ENCODE results near the gene CALR3. TPM values are rescaled to one million over a fixed set of nuclear protein-coding genes. Genes with fewer than 3 reads are reported as not detected.

CALR3 gene
- total RNA-seq, 4 donors from 2014 or later, result not detected

GRCh38 chr19:16482745-16483144, 13.2 kb downstream of the CALR3 start:
- TF ChIP-seq CTCF (IDR thresholded peaks at IDR 0.05 in 4 of 5, conservative IDR thresholded peaks at IDR 0.05 in 1 of 5) (no peak), POLR2A (IDR thresholded peaks at IDR 0.05) (no peak)
- no peak for ATAC-seq
- DNase-seq, result no peak
- Histone ChIP-seq H3K27me3 (no peaks in the 10 kb centered on the region), H3K4me3 (no peak overlapping the region), H3K9me3 (no peaks in the 10 kb centered on the region), H3K27ac (no peak overlapping the region), H3K4me1 (no peaks in the 10 kb centered on the region), H3K36me3 (no peaks in the 10 kb centered on the region)
- intact Hi-C loops (cut with DNase I; ENCODE audit: low total_unique reads) (no loop called here), in situ Hi-C loops (cut with MboI; ENCODE audit: low sequenced_read_pairs in 4 of 4) (no loop called here)

DNA sequence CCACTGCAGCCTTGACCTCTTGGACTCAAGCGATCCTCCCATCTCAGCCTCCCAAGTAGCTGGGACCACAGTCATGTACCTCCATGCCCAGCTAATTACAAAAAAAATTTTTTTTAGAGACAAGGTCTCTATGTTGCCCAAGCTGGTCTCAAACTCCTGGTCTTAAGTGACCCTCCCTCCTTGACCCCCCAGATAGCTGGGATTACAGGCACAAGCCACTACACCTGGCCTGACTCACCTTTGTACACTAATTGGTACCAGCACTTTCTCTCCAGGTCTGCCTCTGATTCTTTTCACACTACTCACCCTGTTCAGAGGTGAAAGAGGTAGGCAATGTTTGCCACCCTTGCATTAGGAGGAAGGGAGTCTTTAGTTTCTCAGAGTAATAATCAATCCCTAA, 18.7 kb downstream of the CALR3 start:
- no peak overlapping the region for H3K27ac ChIP-seq
- H3K4me1 ChIP-seq, result peaks cover 0 to 4% of the 10 kb centered on the region in 2 donors
- in situ Hi-C loops (cut with MboI; ENCODE audit: low sequenced_read_pairs in 4 of 4), result no loop called here
- intact Hi-C loops (cut with DNase I; ENCODE audit: low total_unique reads), result no loop called here
- DNase-seq, result no peak
- no peaks in the 10 kb centered on the region for H3K36me3 ChIP-seq
- no peaks in the 10 kb centered on the region for H3K9me3 ChIP-seq
- H3K4me3 ChIP-seq, result no peak overlapping the region
- TF ChIP-seq POLR2A (IDR thresholded peaks at IDR 0.05) (no peak), CTCF (IDR thresholded peaks at IDR 0.05 in 4 of 5, conservative IDR thresholded peaks at IDR 0.05 in 1 of 5) (no peak)
- ATAC-seq, result no peak
- no peaks in the 10 kb centered on the region for H3K27me3 ChIP-seq

GRCh38 chr19:16476401-16476800, 19.6 kb downstream of the CALR3 start:
- DNase-seq, result no peak

DNA sequence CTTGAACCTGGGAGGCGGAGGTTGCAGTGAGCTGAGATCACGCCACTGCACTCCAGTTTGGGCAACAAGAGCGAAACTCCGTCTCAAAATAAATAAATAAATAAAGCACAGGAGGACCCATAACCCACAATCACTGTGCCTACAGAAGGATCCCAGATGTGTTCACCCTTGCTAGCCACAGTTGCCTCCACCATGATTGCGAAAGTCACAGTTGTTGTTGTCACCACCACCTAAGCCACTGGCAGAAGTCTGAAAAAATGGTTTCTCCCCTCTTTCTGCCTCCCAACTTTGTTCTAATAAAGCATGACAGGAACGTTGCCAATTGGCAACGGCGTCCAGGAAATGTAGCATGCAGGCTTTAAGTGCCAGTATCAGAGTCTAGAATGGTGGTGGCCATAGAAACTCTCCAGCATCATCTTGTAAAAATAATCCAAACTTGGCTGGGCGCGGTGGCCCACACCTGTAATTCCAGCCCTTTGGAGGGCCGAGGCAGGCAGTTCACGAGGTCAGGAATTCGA, 22.0 kb downstream of the CALR3 start:
- Histone ChIP-seq H3K27ac (no peak overlapping the region), H3K4me1 (peaks cover 21 to 28% of the 10 kb centered on the region in 2 donors), H3K4me3 (no peak overlapping the region), H3K9me3 (no peaks in the 10 kb centered on the region), H3K36me3 (no peaks in the 10 kb centered on the region), H3K27me3 (no peaks in the 10 kb centered on the region)
- TF ChIP-seq POLR2A (IDR thresholded peaks at IDR 0.05) (no peak), CTCF (IDR thresholded peaks at IDR 0.05 in 4 of 5, conservative IDR thresholded peaks at IDR 0.05 in 1 of 5) (no peak)
- in situ Hi-C loops (cut with MboI; ENCODE audit: low sequenced_read_pairs in 4 of 4), result loop anchor here in 2 of 4 donors (25.0 kb wide), 1 partner anchor 1563 kb away; no protein-coding TSS in a partner anchor
- intact Hi-C loops (cut with DNase I; ENCODE audit: low total_unique reads), result loop anchor here (5.0 kb wide), 1 partner anchor 37 kb away; no protein-coding TSS in a partner anchor
- DNase-seq, result no peak
- no peak for ATAC-seq

More at GRCh38 chr19:16476401-16476800, 19.6 kb downstream of the CALR3 start:
- H3K4me1 ChIP-seq, result peaks cover 0 to 6% of the 10 kb centered on the region in 2 donors
- TF ChIP-seq POLR2A (IDR thresholded peaks at IDR 0.05) (no peak), CTCF (IDR thresholded peaks at IDR 0.05 in 4 of 5, conservative IDR thresholded peaks at IDR 0.05 in 1 of 5) (no peak)
- H3K27ac ChIP-seq, result no peak overlapping the region
- no peaks in the 10 kb centered on the region for H3K36me3 ChIP-seq
- in situ Hi-C loops (cut with MboI; ENCODE audit: low sequenced_read_pairs in 4 of 4), result no loop called here
- H3K4me3 ChIP-seq, result no peak overlapping the region
- no peaks in the 10 kb centered on the region for H3K9me3 ChIP-seq
- intact Hi-C loops (cut with DNase I; ENCODE audit: low total_unique reads), result no loop called here
- H3K27me3 ChIP-seq, result no peaks in the 10 kb centered on the region
- no peak for ATAC-seq

All from gastrocnemius medialis (tissue), 4 donors.